ENCODE measurements around the gene F5.

- TF ChIP-seq CTCF (IDR thresholded peaks at IDR 0.05), result no peak
- TF ChIP-seq POLR2A (IDR thresholded peaks at IDR 0.05), result no peak
Measured at GRCh38 chr1:169538998-169539871, 47.0 kb downstream of the F5 start.
